ENCODE measurements around the gene FBH1.

- no peak for TF ChIP-seq POLR2A (IDR thresholded peaks at IDR 0.05; ENCODE audit: low read length)
- TF ChIP-seq GATA1 (IDR thresholded peaks at IDR 0.05; ENCODE audit: low read depth, low read length): no peak
Measured at GRCh38 chr10:5945561-5946418, 55.7 kb downstream of the FBH1 start.

All from erythroblast (primary cell).